KMS-11 (cell line): ENCODE measurements around the gene SPINT2.

Source experiments
- H2AFZ ChIP-seq: fragments of 200-600 bp; sonication (generic); 2 replicates; pipeline ENCODE4 v1.6.1; 2016; ENCODE audit warnings: antibody characterized with exemption, mixed run types, low read depth
- H3K27ac ChIP-seq: fragments of 200-600 bp; sonication (generic); 2 replicates; pipeline ENCODE4 v1.6.1; 2016; ENCODE audit warnings: mild to moderate bottlenecking, mixed run types
- H3K27me3 ChIP-seq: fragments of 200-600 bp; sonication (generic); 2 replicates; pipeline ENCODE4 v1.6.1; 2017; ENCODE audit warnings: mild to moderate bottlenecking, low read depth, mixed run types, moderate library complexity; ENCODE audit not compliant: insufficient read depth
- H3K36me3 ChIP-seq: fragments of 200-600 bp; sonication (generic); 2 replicates; pipeline ENCODE4 v1.6.1; 2017; ENCODE audit warnings: mild to moderate bottlenecking, mixed run types; ENCODE audit not compliant: insufficient read depth
- H3K4me1 ChIP-seq: fragments of 200-600 bp; sonication (generic); 2 replicates; pipeline ENCODE4 v1.6.1; 2016; ENCODE audit warnings: mild to moderate bottlenecking, low read depth, mixed run types; ENCODE audit not compliant: poor library complexity, severe bottlenecking
- H3K4me2 ChIP-seq: fragments of 200-600 bp; sonication (generic); 2 replicates; pipeline ENCODE4 v1.7.0; 2016; ENCODE audit warnings: mild to moderate bottlenecking, mixed run types
- H3K4me3 ChIP-seq: fragments of 200-600 bp; sonication (generic); IDR thresholded peaks from 2 replicates; pipeline ENCODE4 v1.6.1; 2017; ENCODE audit warnings: low read depth, low read length, mixed read lengths; ENCODE audit not compliant: insufficient read depth
- H3K79me2 ChIP-seq: fragments of 200-600 bp; sonication (generic); 2 replicates; pipeline ENCODE4 v1.6.1; 2016; ENCODE audit warnings: low read depth, mixed run types; ENCODE audit not compliant: insufficient read depth
- H3K9ac ChIP-seq: fragments of 200-600 bp; sonication (generic); 2 replicates; pipeline ENCODE4 v1.6.1; 2016; ENCODE audit warnings: mild to moderate bottlenecking, mixed run types
- H4K20me1 ChIP-seq: fragments of 200-600 bp; sonication (generic); 2 replicates; pipeline ENCODE4 v1.6.1; 2016; ENCODE audit warnings: mild to moderate bottlenecking, mixed run types; ENCODE audit not compliant: insufficient read depth
- TF ChIP-seq, protein P1 (sequence below): fragments of 200-600 bp; sonication (generic); conservative IDR thresholded peaks from 2 replicates; pipeline ENCODE4 v1.6.1; 2017; ENCODE audit warnings: low read depth, mild to moderate bottlenecking, antibody characterized with exemption, low read length, moderate library complexity, mixed read lengths

SPINT2 gene

DNA sequence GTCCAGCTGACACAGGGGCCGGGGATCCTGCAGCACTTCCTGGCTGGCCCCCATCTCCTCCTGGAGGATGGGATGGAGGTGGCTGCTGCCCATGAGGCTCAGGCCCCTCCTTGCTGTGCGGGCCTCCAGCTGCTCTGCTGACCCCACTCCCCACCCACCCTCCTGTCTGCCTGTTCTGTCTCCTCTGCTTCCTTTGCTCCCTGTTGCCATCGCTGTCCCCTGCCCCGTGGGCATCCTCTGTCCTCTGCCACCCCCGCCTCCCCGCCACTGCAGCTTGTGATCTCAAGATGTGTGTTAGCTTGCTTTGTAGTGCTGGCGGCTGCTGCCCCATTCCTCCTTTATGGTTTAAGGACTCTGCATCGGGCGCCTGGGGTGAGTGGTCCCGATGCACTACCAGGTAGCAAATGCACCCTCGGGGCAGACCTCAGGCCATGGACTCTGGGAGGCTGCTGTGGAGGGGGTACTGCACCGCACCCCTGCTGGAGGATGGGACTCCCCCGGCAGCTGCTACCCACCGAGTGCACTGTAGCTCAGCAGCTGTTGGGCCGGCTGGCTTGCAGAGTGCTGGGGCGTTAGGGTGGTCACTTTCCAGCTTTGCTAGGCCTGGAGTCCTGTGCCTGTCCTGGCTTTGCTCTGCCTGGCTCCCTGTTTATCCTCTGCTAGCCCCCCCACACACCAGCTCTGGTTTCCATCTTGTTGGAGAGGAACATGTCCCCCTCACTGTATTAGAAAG lies 23.9 kb downstream of the SPINT2 start:
- Histone ChIP-seq H3K79me2 (no peaks in the 10 kb centered on the region), H3K9ac (no peak overlapping the region), H2AFZ (no peak overlapping the region), H3K4me2 (no peak overlapping the region), H3K4me1 (no peaks in the 10 kb centered on the region), H3K4me3 (no peak overlapping the region), H3K36me3 (no peaks in the 10 kb centered on the region), H4K20me1 (no peaks in the 10 kb centered on the region), H3K27me3 (peaks cover 19% of the 10 kb centered on the region; the same call in 1 of the 2 replicates), H3K27ac (no peak overlapping the region)
- TF ChIP-seq, protein P1, sequence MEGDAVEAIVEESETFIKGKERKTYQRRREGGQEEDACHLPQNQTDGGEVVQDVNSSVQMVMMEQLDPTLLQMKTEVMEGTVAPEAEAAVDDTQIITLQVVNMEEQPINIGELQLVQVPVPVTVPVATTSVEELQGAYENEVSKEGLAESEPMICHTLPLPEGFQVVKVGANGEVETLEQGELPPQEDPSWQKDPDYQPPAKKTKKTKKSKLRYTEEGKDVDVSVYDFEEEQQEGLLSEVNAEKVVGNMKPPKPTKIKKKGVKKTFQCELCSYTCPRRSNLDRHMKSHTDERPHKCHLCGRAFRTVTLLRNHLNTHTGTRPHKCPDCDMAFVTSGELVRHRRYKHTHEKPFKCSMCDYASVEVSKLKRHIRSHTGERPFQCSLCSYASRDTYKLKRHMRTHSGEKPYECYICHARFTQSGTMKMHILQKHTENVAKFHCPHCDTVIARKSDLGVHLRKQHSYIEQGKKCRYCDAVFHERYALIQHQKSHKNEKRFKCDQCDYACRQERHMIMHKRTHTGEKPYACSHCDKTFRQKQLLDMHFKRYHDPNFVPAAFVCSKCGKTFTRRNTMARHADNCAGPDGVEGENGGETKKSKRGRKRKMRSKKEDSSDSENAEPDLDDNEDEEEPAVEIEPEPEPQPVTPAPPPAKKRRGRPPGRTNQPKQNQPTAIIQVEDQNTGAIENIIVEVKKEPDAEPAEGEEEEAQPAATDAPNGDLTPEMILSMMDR = no peak

DNA sequence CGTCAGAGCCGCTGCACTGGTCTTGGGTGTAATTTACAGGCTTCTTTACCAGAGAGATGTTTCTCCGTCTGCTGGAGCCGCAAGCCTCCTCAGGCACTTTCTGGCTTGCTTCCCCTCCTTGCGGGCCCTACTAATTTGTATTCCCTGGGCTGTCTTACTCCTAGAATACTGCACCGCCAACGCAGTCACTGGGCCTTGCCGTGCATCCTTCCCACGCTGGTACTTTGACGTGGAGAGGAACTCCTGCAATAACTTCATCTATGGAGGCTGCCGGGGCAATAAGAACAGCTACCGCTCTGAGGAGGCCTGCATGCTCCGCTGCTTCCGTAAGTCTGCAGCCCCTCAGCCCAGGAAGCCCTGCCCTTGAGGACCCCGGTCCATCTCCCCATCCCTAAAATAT lies 25.6 kb downstream of the SPINT2 start:
- no peaks in the 10 kb centered on the region for H4K20me1 ChIP-seq
- H3K27me3 ChIP-seq = peaks cover 25% of the 10 kb centered on the region; the same call in 1 of the 2 replicates
- no peaks in the 10 kb centered on the region for H3K79me2 ChIP-seq
- H3K36me3 ChIP-seq = no peaks in the 10 kb centered on the region
- H3K27ac ChIP-seq = no peak overlapping the region
- no peaks in the 10 kb centered on the region for H3K4me1 ChIP-seq
- no peak overlapping the region for H2AFZ ChIP-seq
- no peak overlapping the region for H3K4me3 ChIP-seq
- no peak overlapping the region for H3K9ac ChIP-seq
- TF ChIP-seq, protein P1 = no peak
- H3K4me2 ChIP-seq = no peak overlapping the region

DNA sequence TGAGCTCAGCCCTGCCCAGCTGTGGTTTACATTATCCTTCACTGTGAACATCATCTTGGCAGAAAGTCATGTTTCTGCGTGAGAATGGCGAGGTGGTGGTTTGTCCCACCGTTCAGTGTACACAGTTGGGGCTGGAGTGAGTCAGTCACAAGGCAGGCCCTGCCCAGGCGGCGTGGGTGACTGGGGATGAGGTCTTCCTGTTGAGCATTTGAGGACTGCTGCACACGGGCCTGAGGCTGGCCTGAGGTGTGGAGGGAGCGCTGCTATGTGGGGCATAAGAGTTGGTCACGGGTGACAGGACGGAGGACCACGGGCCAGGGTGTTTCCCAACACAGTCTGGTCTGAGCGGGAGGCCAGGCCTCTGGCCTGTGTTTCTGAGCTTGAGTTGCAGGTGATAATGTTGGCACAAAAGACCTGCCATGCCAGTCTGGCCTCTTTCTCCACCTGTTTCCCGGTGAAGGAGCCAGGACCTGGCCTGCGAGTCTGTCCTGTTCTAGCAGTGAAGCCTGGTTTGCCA lies 26.3 kb downstream of the SPINT2 start:
- TF ChIP-seq, protein P1 = no peak
- Histone ChIP-seq H3K9ac (no peak overlapping the region), H3K4me3 (no peak overlapping the region), H3K36me3 (no peaks in the 10 kb centered on the region), H2AFZ (no peak overlapping the region), H4K20me1 (no peaks in the 10 kb centered on the region), H3K4me1 (no peaks in the 10 kb centered on the region), H3K4me2 (no peak overlapping the region), H3K27me3 (peaks cover 25% of the 10 kb centered on the region; the same call in 1 of the 2 replicates), H3K79me2 (no peaks in the 10 kb centered on the region), H3K27ac (no peak overlapping the region)

DNA sequence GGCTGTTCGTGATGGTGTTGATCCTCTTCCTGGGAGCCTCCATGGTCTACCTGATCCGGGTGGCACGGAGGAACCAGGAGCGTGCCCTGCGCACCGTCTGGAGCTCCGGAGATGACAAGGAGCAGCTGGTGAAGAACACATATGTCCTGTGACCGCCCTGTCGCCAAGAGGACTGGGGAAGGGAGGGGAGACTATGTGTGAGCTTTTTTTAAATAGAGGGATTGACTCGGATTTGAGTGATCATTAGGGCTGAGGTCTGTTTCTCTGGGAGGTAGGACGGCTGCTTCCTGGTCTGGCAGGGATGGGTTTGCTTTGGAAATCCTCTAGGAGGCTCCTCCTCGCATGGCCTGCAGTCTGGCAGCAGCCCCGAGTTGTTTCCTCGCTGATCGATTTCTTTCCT lies 27.5 kb downstream of the SPINT2 start:
- H3K27ac ChIP-seq = no peak overlapping the region
- no peaks in the 10 kb centered on the region for H3K79me2 ChIP-seq
- no peaks in the 10 kb centered on the region for H3K4me1 ChIP-seq
- no peak overlapping the region for H2AFZ ChIP-seq
- H4K20me1 ChIP-seq = no peaks in the 10 kb centered on the region
- H3K9ac ChIP-seq = no peak overlapping the region
- H3K4me3 ChIP-seq = no peak overlapping the region
- H3K4me2 ChIP-seq = no peak overlapping the region
- H3K36me3 ChIP-seq = no peaks in the 10 kb centered on the region
- TF ChIP-seq, protein P1 = no peak
- H3K27me3 ChIP-seq = peaks cover 25% of the 10 kb centered on the region; the same call in 1 of the 2 replicates
